K562 (cell line): ENCODE results near the gene HNRNPH3. TPM values are rescaled to one million over a fixed set of nuclear protein-coding genes. Genes with fewer than 3 reads are reported as not detected.

Experiments
- ATAC-seq: fragments of 200-7000 bp; cut with Tn5 transposase; 3 replicates; pipeline ENCODE4 v1.9.1; 2020; ENCODE audit warnings: moderate library complexity
- BruUV-seq: library from RNA; stranded (reverse); fragments of 400-500 nt; replicated peaks from 2 replicates; lab custom pipeline; 2021; lab: Mats Ljungman, UMichigan
- CTCF ChIA-PET: fragments of 300-600 bp; formaldehyde crosslinking; extraction: SDS; loops from one replicate; lab custom pipeline; 2021; ENCODE audit warnings: low intra/inter-chr PET ratio; lab: Yijun Ruan, JAX
- POLR2A ChIA-PET: fragments of 300-600, 350-650 bp; sonication (Branson Sonifier 250); formaldehyde crosslinking; extraction: SDS; loops from one replicate; lab custom pipeline; 2021; ENCODE audit warnings: antibody characterized with exemption, inconsistent platforms; lab: Yijun Ruan, JAX
- DNase-seq, 4 experiments: peaks; one replicate each; pipeline versions ENCODE4 v3.0.0 to v3.0.0-alpha.2; 2011 to 2018; ENCODE audit warnings: low spot score in 3 of 4, mixed read lengths in 3 of 4; ENCODE audit errors: extremely low read depth in 1 of 4
- FAIRE-seq: peaks from 2 replicates; lab custom pipeline; 2011; peaks lifted over from hg19 to GRCh38; lab: Jason Lieb, UNC
- H2AFZ ChIP-seq: 2 replicates; pipeline ENCODE4 v1.6.0; 2011; ENCODE audit warnings: low read depth, low read length, control low read depth, inconsistent platforms
- H3K27ac ChIP-seq: fragments of 200-600 bp; 3 replicates; pipeline ENCODE4 v1.8.0; 2011; ENCODE audit warnings: low read depth, mild to moderate bottlenecking, control low read depth, inconsistent platforms, low read length, moderate library complexity, mixed read lengths; ENCODE audit errors: extremely low read depth
- H3K27me3 ChIP-seq, 2 experiments: fragments of 300-600 bp in 1 of 2; 2 replicates in 1 of 2; 3 replicates in 1 of 2; pipeline versions ENCODE4 v1.6.0 to v1.8.0; 2011; ENCODE audit warnings: inconsistent platforms in 2 of 2, low read length in 2 of 2, mild to moderate bottlenecking in 1 of 2, mixed read lengths in 1 of 2, moderate library complexity in 1 of 2; ENCODE audit not compliant: control insufficient read depth in 2 of 2, insufficient read depth in 2 of 2
- H3K36me3 ChIP-seq: fragments of 300-600 bp; 3 replicates; pipeline ENCODE4 v1.8.0; 2011; ENCODE audit warnings: mild to moderate bottlenecking, low read length, inconsistent platforms; ENCODE audit not compliant: control insufficient read depth, insufficient read depth
- H3K4me1 ChIP-seq, 2 experiments: fragments of 200-600 bp in 1 of 2; replicated peaks in 1 of 2; 2 replicates in 1 of 2; 3 replicates in 1 of 2; pipeline versions ENCODE4 v1.5.1 to v1.8.0; 2011; ENCODE audit warnings: inconsistent platforms in 2 of 2, low read length in 2 of 2, mild to moderate bottlenecking in 1 of 2, mixed read lengths in 1 of 2, moderate library complexity in 1 of 2; ENCODE audit not compliant: control insufficient read depth in 2 of 2, insufficient read depth in 2 of 2
- H3K4me2 ChIP-seq: 2 replicates; pipeline ENCODE4 v1.6.1; 2011; ENCODE audit warnings: low read length, control low read depth, inconsistent platforms, mixed read lengths; ENCODE audit not compliant: insufficient read depth
- H3K4me3 ChIP-seq: fragments of 200-600 bp; sonication (generic), shearing (Covaris generic); 2 replicates; pipeline ENCODE4 v1.5.1; 2016; ENCODE audit warnings: control low read depth, inconsistent platforms
- H3K79me2 ChIP-seq: fragments of 200-600 bp; 3 replicates; pipeline ENCODE4 v1.8.0; 2011; ENCODE audit warnings: low read length, inconsistent platforms; ENCODE audit not compliant: control insufficient read depth, insufficient read depth
- H3K9ac ChIP-seq, 2 experiments: 2 replicates each; pipeline versions ENCODE4 v1.6.0 to v1.6.1; 2011; ENCODE audit warnings: low read depth in 2 of 2, low read length in 2 of 2, control low read depth in 1 of 2, inconsistent platforms in 1 of 2, mild to moderate bottlenecking in 1 of 2, mixed read lengths in 1 of 2; ENCODE audit not compliant: insufficient read depth in 1 of 2
- H3K9me1 ChIP-seq: one replicate; pipeline ENCODE4 v1.6.0; 2011; ENCODE audit warnings: inconsistent platforms, mild to moderate bottlenecking, low read length, moderate library complexity; ENCODE audit not compliant: control insufficient read depth, insufficient read depth
- H3K9me3 ChIP-seq: replicated peaks from 2 replicates; pipeline ENCODE4 v1.5.1; 2011; ENCODE audit warnings: low read depth, low read length, inconsistent platforms; ENCODE audit not compliant: control insufficient read depth, insufficient read depth
- H4K20me1 ChIP-seq: replicated peaks from 2 replicates; pipeline ENCODE4 v1.6.1; 2011; ENCODE audit warnings: low read length, inconsistent platforms, mixed read lengths; ENCODE audit not compliant: control insufficient read depth, insufficient read depth
- ATF7 ChIP-seq: fragments of 450-650 bp; IDR thresholded peaks from 2 replicates; pipeline ENCODE4 v1.7.1; 2014; ENCODE audit warnings: mild to moderate bottlenecking, moderate library complexity
- CGGBP1 ChIP-seq: fragments of 250-450 bp; sonication (Bioruptor Pico); IDR thresholded peaks from 2 replicates; pipeline ENCODE4 v1.9.0; 2021; ENCODE audit warnings: mild to moderate bottlenecking
- POLR2AphosphoS2 ChIP-seq: IDR thresholded peaks from 2 replicates; pipeline ENCODE4 v1.6.1; 2012; ENCODE audit warnings: low read length, improper control_type of control experiment
- POLR2AphosphoS5 ChIP-seq: IDR thresholded peaks from 2 replicates; pipeline ENCODE4 v1.6.1; 2011; ENCODE audit warnings: mild to moderate bottlenecking, low read depth, low read length, moderate library complexity; ENCODE audit not compliant: control insufficient read depth, insufficient read depth
- POLR2G ChIP-seq: fragments of 200-400 bp; formaldehyde crosslinking; IDR thresholded peaks from 2 replicates; pipeline ENCODE4 v1.6.1; 2017; ENCODE audit warnings: low read depth, mild to moderate bottlenecking, antibody characterized with exemption, low read length, moderate library complexity
- SRSF9 ChIP-seq: fragments of 200-400 bp; formaldehyde crosslinking; IDR thresholded peaks from 2 replicates; pipeline ENCODE4 v1.6.1; 2017; ENCODE audit warnings: low read depth, low read length, borderline replicate concordance
- WGBS: fragments of 100-300 bp; shearing (Covaris generic); methylation state at CpG from one replicate; pipeline ENCODE4 v1.1.6; 2016; ENCODE audit warnings: low coverage, mixed read lengths; ENCODE audit not compliant: insufficient coverage; ENCODE audit errors: missing lambda C conversion rate; 5-methylcytosine and 5-hydroxymethylcytosine counted together
- in situ Hi-C: fragments of 300-500 bp; cut with MboI; formaldehyde crosslinking; loops from 4 replicates; pipeline ENCODE4 v1.15.0; 2018; ENCODE audit warnings: inconsistent platforms, mixed read lengths
- intact Hi-C: fragments of 100-400 bp; cut with micrococcal nuclease; formaldehyde crosslinking; loops from 2 replicates; pipeline ENCODE4 v1.14.2; 2022
- polyA plus RNA-seq, 8 experiments: library from polyadenylated mRNA; depleted of rRNA in 4 of 8; stranded (reverse) in 5 of 8; unstranded in 3 of 8; fragments of >200 nt; fragmentation: Nextera tagmentation in 2 of 8; fragmentation: Illumina TruSeq in 1 of 8; extraction: Ambion mirVana in 2 of 8; extraction: Trizol in 1 of 8; gene quantifications; 2 replicates each; pipeline versions ENCODE4 v1.2.1 to v1.2.3, GENCODE V29; 2011 to 2014; ENCODE audit warnings: inconsistent platforms in 1 of 8, missing spikeins in 1 of 8
- total RNA-seq, 7 experiments: library from RNA; depleted of rRNA in 6 of 7; stranded (reverse); fragments of >200 nt in 6 of 7; fragmentation: Illumina TruSeq in 2 of 7; extraction: Trizol in 2 of 7; gene quantifications; 2 replicates each; pipeline versions ENCODE4 v1.2.1 to v1.2.3, GENCODE V29; 2011 to 2021; ENCODE audit warnings: low replicate concordance in 1 of 7

Gene HNRNPH3
- total and polyA plus RNA-seq, 9 of the 15 experiments (the other 6 are each of a cell fraction or from before 2014, with no cell fraction given) = 52.8 to 562 (median 152) TPM

DNA sequence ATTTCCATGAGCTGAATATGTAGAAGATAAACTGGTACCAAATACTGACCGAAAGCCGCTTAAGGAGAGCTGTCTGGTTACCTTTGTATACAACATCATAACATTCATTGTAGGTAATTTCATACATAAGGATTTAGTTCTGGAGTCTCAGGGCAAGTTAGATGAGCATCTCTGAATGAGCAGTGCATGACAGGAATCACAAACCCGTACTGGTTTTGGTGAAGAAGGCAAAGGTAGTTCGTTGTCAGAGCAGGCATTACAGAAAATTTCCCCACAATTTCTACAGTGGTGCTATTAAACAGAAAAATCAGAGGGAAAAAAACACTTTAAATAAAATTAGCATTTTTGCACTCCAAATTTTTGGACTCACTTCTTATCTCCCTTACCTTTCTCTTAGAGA is 13.8 kb downstream of the HNRNPH3 start:
- Histone ChIP-seq H2AFZ (no peak overlapping the region), H3K4me2 (no peak overlapping the region), H3K79me2 (peaks cover 14% of the 10 kb centered on the region; the same call in 2 of the 3 replicates), H3K9me3 (no peaks in the 10 kb centered on the region), H4K20me1 (no peaks in the 10 kb centered on the region), H3K4me3 (no peak overlapping the region), H3K9me1 (no peaks in the 10 kb centered on the region), H3K4me1 (no peaks in the 10 kb centered on the region), H3K36me3 (peaks cover 61% of the 10 kb centered on the region), H3K27ac (no peak overlapping the region), H3K27me3 (no peaks in the 10 kb centered on the region), H3K9ac (no peak overlapping the region)
- in situ Hi-C loops = no loop called here
- CTCF ChIA-PET = no interaction called here
- POLR2A ChIA-PET = interaction anchor here (0.9 to 7.9 kb wide), 3 partner anchors 9 to 1086 kb away, joined by 3 to 104 read pairs (median 3); partner anchors contain the start of genes HNRNPH3 and PBLD
- ATAC-seq (no peak; the same call in 2 of the 3 replicates), DNase-seq (no peak), FAIRE-seq (no peak)
- WGBS = 89% methylated on average over 4 of the region's 4 CpGs
- no TSS peak for BruUV-seq
- TF ChIP-seq POLR2G (0 out of 2 replicates have a peak, but pooled peaks have one; percentile 22), POLR2AphosphoS5 (peak; percentile 31; the same call in 1 of the 2 replicates), CGGBP1 (CRISPR knock-in tag) (no peak), POLR2AphosphoS2 (peak; percentile 42; the same call in 1 of the 2 replicates), ATF7 (no peak), SRSF9 (no peak)
- intact Hi-C loops = loop anchor here (5.0 kb wide), 1 partner anchor 552 kb away; no protein-coding TSS in a partner anchor
